GM06990 (cell line): Measurements from ENCODE around the gene BHLHE23.

Experiments used
- DNase-seq: peaks from one replicate; pipeline ENCODE4 v3.0.0-alpha.2; 2011; ENCODE audit not compliant: insufficient read length; ENCODE audit errors: extremely low read depth
- H3K27me3 ChIP-seq: replicated peaks from 2 replicates; pipeline ENCODE4 v1.6.0; 2011; ENCODE audit warnings: low read length; ENCODE audit not compliant: control insufficient read depth, insufficient read depth
- H3K36me3 ChIP-seq: 2 replicates; pipeline ENCODE4 v1.5.1; 2011; ENCODE audit warnings: low read length; ENCODE audit not compliant: control insufficient read depth, insufficient read depth
- H3K4me3 ChIP-seq: replicated peaks from 2 replicates; pipeline ENCODE4 v1.5.1; 2011; ENCODE audit warnings: low read depth, mild to moderate bottlenecking, control low read depth, low read length
- TF ChIP-seq, protein P1 (sequence below): IDR thresholded peaks from 2 replicates; pipeline ENCODE4 v1.5.1; 2011; ENCODE audit warnings: low read length, control low read depth, mild to moderate bottlenecking, inconsistent platforms; ENCODE audit not compliant: insufficient read depth, poor library complexity, severe bottlenecking

BHLHE23 gene

DNA sequence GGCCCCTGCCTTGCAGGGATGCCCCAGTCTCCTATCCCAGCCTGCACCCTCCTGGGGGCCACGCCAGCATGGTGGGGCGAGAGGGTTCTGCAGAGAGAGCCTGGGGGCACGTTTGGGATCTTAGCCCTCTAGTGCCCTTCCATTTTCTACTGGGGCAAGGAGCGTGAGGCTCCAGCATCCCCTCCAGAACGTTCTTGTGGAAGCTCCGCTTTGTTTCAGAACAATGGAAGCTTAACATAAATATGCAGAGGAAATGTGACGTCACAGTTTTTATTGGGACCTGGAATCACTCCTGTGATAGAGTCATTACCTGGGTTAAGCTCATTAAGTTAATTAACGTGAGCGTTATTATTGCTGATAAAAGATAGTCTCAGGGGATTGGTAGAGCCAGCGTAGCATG, 19.6 kb downstream of the BHLHE23 start:
- Histone ChIP-seq H3K4me3 (no peak overlapping the region), H3K27me3 (no peaks in the 10 kb centered on the region; the same call in 1 of the 2 replicates), H3K36me3 (no peaks in the 10 kb centered on the region)
- no peak for DNase-seq
- TF ChIP-seq, protein P1, sequence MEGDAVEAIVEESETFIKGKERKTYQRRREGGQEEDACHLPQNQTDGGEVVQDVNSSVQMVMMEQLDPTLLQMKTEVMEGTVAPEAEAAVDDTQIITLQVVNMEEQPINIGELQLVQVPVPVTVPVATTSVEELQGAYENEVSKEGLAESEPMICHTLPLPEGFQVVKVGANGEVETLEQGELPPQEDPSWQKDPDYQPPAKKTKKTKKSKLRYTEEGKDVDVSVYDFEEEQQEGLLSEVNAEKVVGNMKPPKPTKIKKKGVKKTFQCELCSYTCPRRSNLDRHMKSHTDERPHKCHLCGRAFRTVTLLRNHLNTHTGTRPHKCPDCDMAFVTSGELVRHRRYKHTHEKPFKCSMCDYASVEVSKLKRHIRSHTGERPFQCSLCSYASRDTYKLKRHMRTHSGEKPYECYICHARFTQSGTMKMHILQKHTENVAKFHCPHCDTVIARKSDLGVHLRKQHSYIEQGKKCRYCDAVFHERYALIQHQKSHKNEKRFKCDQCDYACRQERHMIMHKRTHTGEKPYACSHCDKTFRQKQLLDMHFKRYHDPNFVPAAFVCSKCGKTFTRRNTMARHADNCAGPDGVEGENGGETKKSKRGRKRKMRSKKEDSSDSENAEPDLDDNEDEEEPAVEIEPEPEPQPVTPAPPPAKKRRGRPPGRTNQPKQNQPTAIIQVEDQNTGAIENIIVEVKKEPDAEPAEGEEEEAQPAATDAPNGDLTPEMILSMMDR: no peak

DNA sequence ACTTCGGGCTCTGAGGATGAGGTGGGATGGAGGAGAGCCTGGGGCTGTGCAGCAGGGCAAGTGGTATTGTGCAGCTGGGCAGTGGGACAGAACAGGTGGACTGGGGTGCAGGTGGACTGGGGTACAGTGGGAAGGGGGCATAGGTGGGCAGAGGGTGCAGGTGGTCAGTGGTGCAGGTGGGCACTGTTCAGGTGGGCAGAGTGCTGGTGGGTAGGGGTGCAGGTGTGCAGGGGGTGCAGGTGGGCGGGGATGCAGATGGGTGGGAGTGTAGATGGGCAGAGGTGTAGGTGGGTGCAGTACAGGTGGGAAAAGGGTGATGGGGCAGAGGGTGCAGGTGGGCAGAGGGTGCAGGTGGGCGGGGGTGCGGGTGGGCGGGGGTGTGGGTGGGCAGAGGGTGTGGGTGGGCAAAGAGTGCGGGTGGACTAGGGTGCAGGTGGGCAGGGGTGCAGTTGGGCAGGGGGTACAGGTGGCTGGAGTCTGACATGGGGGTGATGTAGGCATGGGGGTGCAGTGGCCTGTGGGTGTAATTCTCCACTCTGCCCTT, 20.4 kb downstream of the BHLHE23 start:
- no peaks in the 10 kb centered on the region for H3K36me3 ChIP-seq
- DNase-seq: no peak

DNA sequence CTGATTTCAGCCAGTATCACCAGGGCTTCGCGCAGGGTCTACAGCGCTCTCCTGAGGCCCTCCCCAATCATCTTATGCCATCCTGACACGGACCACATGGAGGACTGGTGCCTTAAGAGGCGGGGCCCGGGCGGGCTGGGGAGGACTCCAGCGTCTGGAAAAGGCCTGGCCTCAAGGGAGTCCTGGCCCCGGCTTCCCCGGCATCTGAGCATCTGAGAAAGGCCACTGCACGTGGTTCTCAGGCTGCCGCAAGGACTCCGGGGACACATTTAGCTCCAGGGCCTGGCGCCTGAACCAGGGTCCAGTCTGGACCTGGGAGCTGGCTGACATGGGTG, 21.4 kb downstream of the BHLHE23 start:
- TF ChIP-seq, protein P1: no peak
- Histone ChIP-seq H3K27me3 (no peaks in the 10 kb centered on the region; the same call in none of the 2 replicates), H3K4me3 (no peak overlapping the region), H3K36me3 (no peaks in the 10 kb centered on the region)
- DNase-seq: no peak

More for the DNA sequence above, 20.4 kb downstream of the BHLHE23 start:
- TF ChIP-seq, protein P1: no peak
- Histone ChIP-seq H3K27me3 (no peaks in the 10 kb centered on the region; the same call in none of the 2 replicates), H3K4me3 (no peak overlapping the region)

DNA sequence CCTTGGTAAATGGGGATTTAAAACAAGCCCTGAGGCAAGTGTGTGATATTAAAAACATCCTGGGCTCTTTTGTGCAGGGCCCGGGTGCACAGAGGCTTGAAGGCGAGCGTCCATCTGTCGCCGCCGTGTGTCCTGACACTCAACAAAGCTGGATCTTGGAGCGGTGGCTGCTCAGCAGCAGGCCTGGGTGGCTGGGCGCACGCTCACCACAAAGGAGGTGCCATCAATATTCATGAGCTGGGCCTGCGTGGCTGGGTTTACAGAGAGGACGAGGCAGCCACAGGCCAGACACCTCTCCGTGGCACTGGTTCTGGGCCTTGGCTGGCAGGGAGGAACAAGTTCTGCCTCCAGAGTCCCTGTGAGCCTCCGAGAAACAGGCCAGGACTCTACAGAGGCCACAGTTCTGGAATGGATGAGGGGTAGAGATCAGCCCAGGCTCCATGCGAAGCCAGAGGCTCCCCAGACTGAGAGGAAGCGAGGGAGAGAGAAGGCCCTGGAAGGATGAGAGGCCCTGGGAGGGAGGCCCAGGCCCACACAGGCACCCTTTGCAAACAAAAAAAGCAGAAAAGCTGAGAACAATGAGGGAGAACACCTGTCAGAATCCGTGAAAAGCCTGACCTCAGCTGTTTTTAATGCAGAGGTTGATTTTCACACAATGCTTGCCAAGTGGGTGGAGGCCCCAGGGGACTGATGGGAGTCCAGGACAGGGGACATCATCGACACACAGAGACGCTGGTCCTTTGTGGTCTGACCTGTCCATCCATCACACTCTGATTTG, 21.9 kb downstream of the BHLHE23 start:
- no peak for DNase-seq
- TF ChIP-seq, protein P1: no peak
- Histone ChIP-seq H3K4me3 (no peak overlapping the region), H3K36me3 (no peaks in the 10 kb centered on the region), H3K27me3 (no peaks in the 10 kb centered on the region; the same call in none of the 2 replicates)

DNA sequence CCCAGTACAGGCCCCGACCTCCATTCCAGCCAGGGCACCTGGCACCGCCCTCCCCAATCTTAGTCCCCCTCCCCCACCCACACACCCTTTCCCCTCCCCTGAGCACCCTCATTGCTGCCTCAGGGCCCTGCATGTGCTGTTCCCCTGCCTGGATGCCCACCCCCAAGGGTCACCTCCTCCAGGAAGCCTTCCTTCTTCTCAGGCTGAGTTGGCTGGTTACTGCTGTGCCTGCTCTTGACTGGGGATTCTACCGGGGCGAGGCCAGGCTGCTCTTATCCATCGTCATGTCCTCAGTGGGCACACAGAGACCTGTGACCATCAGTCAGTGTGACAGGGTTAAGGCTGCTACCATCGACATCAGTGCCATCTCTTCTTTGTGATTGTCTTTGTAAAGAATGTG, 23.6 kb downstream of the BHLHE23 start:
- H3K27me3 ChIP-seq: peaks cover 2% of the 10 kb centered on the region
- TF ChIP-seq, protein P1: no peak
- DNase-seq: no peak
- H3K36me3 ChIP-seq: no peaks in the 10 kb centered on the region
- no peak overlapping the region for H3K4me3 ChIP-seq
